ENCODE data around the gene SH3D19.

DNA sequence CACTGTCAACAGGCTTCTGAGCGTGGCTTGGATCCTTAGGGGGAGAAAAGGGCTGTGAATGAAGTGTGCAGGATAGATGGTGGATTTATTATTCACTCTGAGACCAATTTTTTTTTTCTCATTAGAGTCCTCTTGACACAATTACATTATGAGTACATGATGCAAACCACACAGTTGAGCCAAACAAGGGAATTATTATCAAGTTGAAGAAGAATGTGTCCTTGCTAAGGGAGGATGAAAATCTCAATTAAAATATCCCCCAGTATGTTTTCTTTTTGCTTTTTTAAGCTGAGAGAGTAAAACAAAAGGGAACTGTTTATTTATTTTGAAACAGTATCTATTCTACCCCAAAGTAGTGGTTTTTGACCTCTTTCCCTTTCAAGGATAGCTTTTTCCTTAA, 185.6 kb downstream of the SH3D19 start:
- TF ChIP-seq, protein P1, sequence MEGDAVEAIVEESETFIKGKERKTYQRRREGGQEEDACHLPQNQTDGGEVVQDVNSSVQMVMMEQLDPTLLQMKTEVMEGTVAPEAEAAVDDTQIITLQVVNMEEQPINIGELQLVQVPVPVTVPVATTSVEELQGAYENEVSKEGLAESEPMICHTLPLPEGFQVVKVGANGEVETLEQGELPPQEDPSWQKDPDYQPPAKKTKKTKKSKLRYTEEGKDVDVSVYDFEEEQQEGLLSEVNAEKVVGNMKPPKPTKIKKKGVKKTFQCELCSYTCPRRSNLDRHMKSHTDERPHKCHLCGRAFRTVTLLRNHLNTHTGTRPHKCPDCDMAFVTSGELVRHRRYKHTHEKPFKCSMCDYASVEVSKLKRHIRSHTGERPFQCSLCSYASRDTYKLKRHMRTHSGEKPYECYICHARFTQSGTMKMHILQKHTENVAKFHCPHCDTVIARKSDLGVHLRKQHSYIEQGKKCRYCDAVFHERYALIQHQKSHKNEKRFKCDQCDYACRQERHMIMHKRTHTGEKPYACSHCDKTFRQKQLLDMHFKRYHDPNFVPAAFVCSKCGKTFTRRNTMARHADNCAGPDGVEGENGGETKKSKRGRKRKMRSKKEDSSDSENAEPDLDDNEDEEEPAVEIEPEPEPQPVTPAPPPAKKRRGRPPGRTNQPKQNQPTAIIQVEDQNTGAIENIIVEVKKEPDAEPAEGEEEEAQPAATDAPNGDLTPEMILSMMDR (IDR thresholded peaks at IDR 0.05; ENCODE audit: insufficient read depth, low read length, poor library complexity, severe bottlenecking) = no peak
- no peak for TF ChIP-seq EZH2phosphoT487 (conservative IDR thresholded peaks at IDR 0.05; ENCODE audit: low read length)
